VCaP (cell line): ENCODE data around the gene EDARADD.
"Not testable (repeated sequence)": the region's sequence is repeated elsewhere in the genome, so short reads cannot be mapped to it uniquely, and the experiment has no call there.

Source experiments
- H3K27ac ChIP-seq: fragments of 450-650 bp; 2 replicates; pipeline ENCODE4 v1.5.1; 2017
- CTCF ChIP-seq: fragments of 450-650 bp; conservative IDR thresholded peaks from 2 replicates; pipeline ENCODE4 v1.5.1; 2017; ENCODE audit warnings: mild to moderate bottlenecking, moderate library complexity

EDARADD gene

GRCh38 chr1:236440373-236440772 lies 46.3 kb downstream of the EDARADD start:
- no peak overlapping the region for H3K27ac ChIP-seq
- no peak for TF ChIP-seq CTCF

GRCh38 chr1:236450779-236451178 lies 56.7 kb downstream of the EDARADD start:
- H3K27ac ChIP-seq = no peak overlapping the region
- TF ChIP-seq CTCF = no peak

GRCh38 chr1:236451796-236452373 lies 57.8 kb downstream of the EDARADD start:
- H3K27ac ChIP-seq = no peak overlapping the region
- TF ChIP-seq CTCF = peak; percentile 54

- no peak overlapping the region for H3K27ac ChIP-seq
Measured at GRCh38 chr1:236455243-236455642, 61.2 kb downstream of the EDARADD start.

GRCh38 chr1:236457775-236458174 lies 63.7 kb downstream of the EDARADD start:
- TF ChIP-seq CTCF = no peak
- no peak overlapping the region for H3K27ac ChIP-seq

More at GRCh38 chr1:236455243-236455642, 61.2 kb downstream of the EDARADD start:
- no peak for TF ChIP-seq CTCF

GRCh38 chr1:236458996-236459395 lies 64.9 kb downstream of the EDARADD start:
- H3K27ac ChIP-seq = no peak overlapping the region
- no peak for TF ChIP-seq CTCF

- H3K27ac ChIP-seq = no peak overlapping the region
- TF ChIP-seq CTCF = no peak
Measured at GRCh38 chr1:236460103-236460502, 66.0 kb downstream of the EDARADD start.

GRCh38 chr1:236464197-236464596 lies 70.1 kb downstream of the EDARADD start:
- not testable (repeated sequence) for H3K27ac ChIP-seq
